22Rv1 (cell line): ENCODE data around the gene DOHH.

Source experiments
- CTCF ChIP-seq: fragments of 450-650 bp; IDR thresholded peaks from 2 replicates; pipeline ENCODE4 v1.5.1; 2017; ENCODE audit warnings: mild to moderate bottlenecking
- ZFX ChIP-seq: fragments of 450-650 bp; IDR thresholded peaks from 2 replicates; pipeline ENCODE4 v1.6.1; 2017; ENCODE audit warnings: antibody characterized with exemption, borderline replicate concordance

DNA sequence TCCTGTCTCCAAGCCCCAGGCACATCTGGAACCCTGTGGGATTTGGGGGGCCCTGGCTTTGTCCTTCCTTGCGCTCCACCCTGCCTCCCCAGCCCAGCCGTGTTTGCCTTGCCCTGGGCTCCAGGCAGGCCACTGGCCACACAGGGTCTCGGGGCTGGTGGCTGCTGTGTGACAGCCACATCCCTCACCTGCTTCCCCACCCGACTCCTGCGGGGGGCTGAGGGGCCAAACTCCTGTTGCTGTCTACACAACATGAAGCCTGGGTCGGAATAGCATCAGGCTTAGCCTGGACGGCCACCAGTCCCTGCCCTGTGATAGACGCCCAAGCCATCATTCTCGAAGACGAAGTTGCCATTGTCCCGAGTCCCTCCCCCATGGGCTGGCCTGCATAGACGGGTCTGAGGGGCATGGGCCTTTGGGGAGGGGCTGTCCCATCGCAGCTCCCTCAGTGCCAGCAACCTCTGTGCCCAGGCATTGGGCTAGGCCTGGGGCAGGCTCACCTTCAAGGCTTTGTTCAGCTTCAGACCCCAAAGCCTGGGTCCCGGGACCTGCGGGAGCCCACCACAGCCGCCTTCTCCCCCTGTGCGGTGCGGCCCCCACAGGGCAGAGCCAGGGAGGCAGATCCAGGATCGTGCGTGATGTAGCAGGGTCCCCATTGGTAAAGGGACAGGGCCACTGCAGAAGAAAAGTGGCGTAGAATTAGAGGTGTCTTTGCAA lies 23.0 kb upstream of the DOHH start:
- TF ChIP-seq CTCF: no peak
- TF ChIP-seq ZFX: no peak
